PC-9 (cell line): ENCODE data around the gene ZNF491. TPM values are rescaled to one million over a fixed set of nuclear protein-coding genes. Genes with fewer than 3 reads are reported as not detected.
"Not testable (repeated sequence)": the region's sequence is repeated elsewhere in the genome, so short reads cannot be mapped to it uniquely, and the experiment has no call there.

Experiments used
- BruUV-seq: library from RNA; stranded (reverse); fragments of 400-500 nt; replicated peaks from 2 replicates; lab custom pipeline; 2021; lab: Mats Ljungman, UMichigan
- CTCF ChIA-PET: fragments of 300-600 bp; sonication (Branson Sonifier 250); formaldehyde crosslinking; loops from one replicate; lab custom pipeline; 2022; ENCODE audit warnings: antibody characterized with exemption; lab: Charles Lee
- POLR2A ChIA-PET: fragments of 300-600 bp; sonication (Branson Sonifier 250); formaldehyde crosslinking; loops from one replicate; lab custom pipeline; 2022; ENCODE audit warnings: antibody characterized with exemption; ENCODE audit not compliant: unreplicated experiment; lab: Charles Lee
- DNase-seq, 2 experiments: peaks; one replicate each; pipeline versions ENCODE4 v3.0.0 to v3.0.0-alpha.2; 2015 to 2022; ENCODE audit warnings: mixed read lengths in 1 of 2
- H2AFZ ChIP-seq: fragments of 200-600 bp; sonication (generic); 2 replicates; pipeline ENCODE4 v1.8.1; 2017; ENCODE audit warnings: antibody characterized with exemption
- H3F3A ChIP-seq: fragments of 200-600 bp; sonication (generic); 2 replicates; pipeline ENCODE4 v1.8.1; 2017; ENCODE audit warnings: antibody characterized with exemption, mild to moderate bottlenecking, low read depth; ENCODE audit not compliant: insufficient read depth
- H3K27ac ChIP-seq: fragments of 200-600 bp; sonication (generic); 2 replicates; pipeline ENCODE4 v1.6.1; 2016; ENCODE audit warnings: mixed run types
- H3K27me3 ChIP-seq: fragments of 200-600 bp; sonication (generic); 2 replicates; pipeline ENCODE4 v1.6.1; 2016; ENCODE audit warnings: low read depth, mixed run types; ENCODE audit not compliant: insufficient read depth
- H3K36me3 ChIP-seq: fragments of 200-600 bp; sonication (generic); 2 replicates; pipeline ENCODE4 v1.6.1; 2016; ENCODE audit warnings: low read depth, mixed run types
- H3K4me1 ChIP-seq: fragments of 200-600 bp; sonication (generic); replicated peaks from 2 replicates; pipeline ENCODE4 v1.6.1; 2016; ENCODE audit warnings: mixed run types; ENCODE audit not compliant: insufficient read depth
- H3K4me2 ChIP-seq: fragments of 200-600 bp; sonication (generic); 2 replicates; pipeline ENCODE4 v1.6.1; 2017; ENCODE audit warnings: mixed run types
- H3K4me3 ChIP-seq: fragments of 200-600 bp; sonication (generic); 2 replicates; pipeline ENCODE4 v1.6.1; 2016; ENCODE audit warnings: mixed run types
- H3K79me2 ChIP-seq: fragments of 200-600 bp; sonication (generic); 2 replicates; pipeline ENCODE4 v1.6.1; 2017; ENCODE audit warnings: low read depth, mixed run types
- H3K9me2 ChIP-seq: fragments of 200-600 bp; sonication (generic); 2 replicates; pipeline ENCODE4 v1.8.1; 2017; ENCODE audit warnings: mild to moderate bottlenecking; ENCODE audit not compliant: insufficient read depth
- H3K9me3 ChIP-seq: fragments of 200-600 bp; sonication (generic); 2 replicates; pipeline ENCODE4 v1.8.1; 2016; ENCODE audit warnings: low read depth; ENCODE audit not compliant: insufficient read depth
- H4K20me1 ChIP-seq: fragments of 200-600 bp; sonication (generic); 2 replicates; pipeline ENCODE4 v1.8.1; 2017; ENCODE audit not compliant: insufficient read depth
- EZH2 ChIP-seq: fragments of 200-600 bp; sonication (generic); IDR thresholded peaks from 2 replicates; pipeline ENCODE4 v1.8.0; 2017; ENCODE audit warnings: antibody characterized with exemption, low read depth
- intact Hi-C: fragments of 100-400 bp; cut with micrococcal nuclease; formaldehyde crosslinking; loops from one replicate; pipeline ENCODE4 v1.10.0; 2022; ENCODE audit not compliant: unreplicated experiment
- total RNA-seq: library from RNA; stranded (reverse); gene quantifications from 2 replicates; pipeline ENCODE4 v1.2.3, GENCODE V29; 2021
- TF ChIP-seq, protein P1 (sequence below): fragments of 200-600 bp; sonication (generic); conservative IDR thresholded peaks from 2 replicates; pipeline ENCODE4 v1.6.1; 2017; ENCODE audit warnings: mixed run types, antibody characterized with exemption, mild to moderate bottlenecking, moderate library complexity

The ZNF491 gene
- total RNA-seq, 1 experiment from 2014 or later = not detected

DNA sequence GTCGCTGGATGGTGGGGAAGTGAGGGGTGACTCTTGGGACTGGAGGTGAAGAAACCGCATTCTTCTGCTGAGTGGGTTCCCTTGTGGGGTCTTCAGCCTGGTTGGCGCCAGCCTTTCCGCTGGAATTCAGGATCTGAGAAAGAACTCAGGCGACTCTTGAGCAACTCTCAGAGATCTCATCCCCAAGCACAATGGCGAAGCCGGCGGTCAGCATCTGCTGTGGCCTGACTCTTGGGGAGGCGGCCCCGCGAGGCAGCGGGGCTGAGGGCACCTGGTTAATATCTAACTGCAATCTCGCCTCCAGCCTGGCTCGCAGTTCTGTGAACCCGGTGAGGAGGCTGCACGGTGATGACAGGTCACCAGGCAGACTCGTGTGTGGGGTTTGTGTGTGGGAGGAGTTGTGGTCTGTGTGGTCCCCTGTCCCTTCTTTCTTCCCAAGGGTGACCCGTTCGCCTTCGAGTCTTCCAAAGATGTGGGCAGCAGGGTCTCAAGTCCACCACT is 30.6 kb upstream of the ZNF491 start:
- DNase-seq = peak in 1 of 2 experiments; percentile 6
- Histone ChIP-seq H3K4me3 (peak overlapping the region; percentile 74), H3K4me2 (peak overlapping the region; percentile 78), H3F3A (no peaks in the 10 kb centered on the region; the same call in 1 of the 2 replicates), H3K9me3 (no peaks in the 10 kb centered on the region), H3K79me2 (no peaks in the 10 kb centered on the region), H3K27me3 (no peaks in the 10 kb centered on the region), H3K4me1 (peaks cover 9% of the 10 kb centered on the region; the same call in 1 of the 2 replicates), H4K20me1 (no peaks in the 10 kb centered on the region), H3K27ac (no peak overlapping the region), H3K36me3 (no peaks in the 10 kb centered on the region), H2AFZ (peak overlapping the region; percentile 91), H3K9me2 (no peaks in the 10 kb centered on the region)
- no TSS peak for BruUV-seq
- CTCF ChIA-PET = no interaction called here
- intact Hi-C loops = loop anchor here (5.0 kb wide), 1 partner anchor 70 kb away; no protein-coding TSS in a partner anchor
- POLR2A ChIA-PET = no interaction called here
- TF ChIP-seq EZH2 = no peak
- TF ChIP-seq, protein P1, sequence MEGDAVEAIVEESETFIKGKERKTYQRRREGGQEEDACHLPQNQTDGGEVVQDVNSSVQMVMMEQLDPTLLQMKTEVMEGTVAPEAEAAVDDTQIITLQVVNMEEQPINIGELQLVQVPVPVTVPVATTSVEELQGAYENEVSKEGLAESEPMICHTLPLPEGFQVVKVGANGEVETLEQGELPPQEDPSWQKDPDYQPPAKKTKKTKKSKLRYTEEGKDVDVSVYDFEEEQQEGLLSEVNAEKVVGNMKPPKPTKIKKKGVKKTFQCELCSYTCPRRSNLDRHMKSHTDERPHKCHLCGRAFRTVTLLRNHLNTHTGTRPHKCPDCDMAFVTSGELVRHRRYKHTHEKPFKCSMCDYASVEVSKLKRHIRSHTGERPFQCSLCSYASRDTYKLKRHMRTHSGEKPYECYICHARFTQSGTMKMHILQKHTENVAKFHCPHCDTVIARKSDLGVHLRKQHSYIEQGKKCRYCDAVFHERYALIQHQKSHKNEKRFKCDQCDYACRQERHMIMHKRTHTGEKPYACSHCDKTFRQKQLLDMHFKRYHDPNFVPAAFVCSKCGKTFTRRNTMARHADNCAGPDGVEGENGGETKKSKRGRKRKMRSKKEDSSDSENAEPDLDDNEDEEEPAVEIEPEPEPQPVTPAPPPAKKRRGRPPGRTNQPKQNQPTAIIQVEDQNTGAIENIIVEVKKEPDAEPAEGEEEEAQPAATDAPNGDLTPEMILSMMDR = no peak

DNA sequence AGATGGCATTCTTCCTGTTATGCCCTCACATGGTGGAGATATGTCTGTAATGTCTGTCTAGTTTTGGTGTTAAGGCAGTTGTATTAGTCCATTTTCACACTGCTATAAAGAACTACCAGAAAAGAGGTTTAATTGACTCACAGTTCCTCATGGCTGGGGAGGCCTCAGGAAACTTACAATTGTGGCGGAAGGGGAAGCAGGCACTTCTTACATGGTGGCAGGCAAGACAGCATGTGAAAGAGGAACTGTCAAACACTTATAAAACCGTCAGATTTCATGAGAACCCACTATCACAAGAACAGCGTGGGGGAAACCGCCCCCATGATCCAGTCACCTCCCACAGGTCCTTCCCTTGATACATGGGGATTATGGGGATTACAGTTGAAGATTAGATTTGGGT is 28.3 kb upstream of the ZNF491 start:
- Histone ChIP-seq H3K27ac (no peak overlapping the region), H3K4me2 (no peak overlapping the region), H3K4me3 (no peak overlapping the region), H4K20me1 (no peaks in the 10 kb centered on the region), H3K9me2 (no peaks in the 10 kb centered on the region), H3K36me3 (no peaks in the 10 kb centered on the region), H3K79me2 (no peaks in the 10 kb centered on the region), H2AFZ (no peak overlapping the region), H3K9me3 (no peaks in the 10 kb centered on the region), H3K4me1 (peaks cover 9% of the 10 kb centered on the region; the same call in 1 of the 2 replicates), H3K27me3 (no peaks in the 10 kb centered on the region), H3F3A (no peaks in the 10 kb centered on the region; the same call in 1 of the 2 replicates)
- intact Hi-C loops = loop anchor here (5.0 kb wide), 1 partner anchor 73 kb away; no protein-coding TSS in a partner anchor
- CTCF ChIA-PET = no interaction called here
- no TSS peak for BruUV-seq
- POLR2A ChIA-PET = no interaction called here
- DNase-seq = no peak
- no peak for TF ChIP-seq EZH2
- TF ChIP-seq, protein P1 = no peak

DNA sequence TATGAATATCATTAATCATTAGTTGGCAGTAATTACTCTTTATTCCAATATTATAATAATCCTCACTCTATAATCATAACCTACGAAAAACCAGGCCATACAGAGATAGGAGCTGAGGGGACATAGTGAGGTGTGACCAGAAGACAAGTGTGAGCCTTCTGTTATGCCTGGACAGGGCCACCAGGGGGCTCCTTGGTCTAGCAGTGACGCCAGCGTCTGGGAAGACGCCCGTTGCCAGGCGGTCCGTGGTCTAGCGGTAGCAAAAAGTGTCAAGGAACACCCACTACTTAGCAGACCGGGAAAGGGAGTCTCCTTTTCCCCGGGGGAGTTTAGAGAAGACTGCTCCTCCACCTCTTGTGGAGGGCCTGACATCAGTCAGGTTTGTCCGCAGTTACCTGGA is 26.8 kb upstream of the ZNF491 start:
- DNase-seq, H3K79me2 ChIP-seq, H4K20me1 ChIP-seq, intact Hi-C loops, H3K9me2 ChIP-seq, BruUV-seq, H3K9me3 ChIP-seq, H3F3A ChIP-seq, CTCF ChIA-PET, H3K4me1 ChIP-seq, H3K27me3 ChIP-seq, H3K4me2 ChIP-seq, POLR2A ChIA-PET, H2AFZ ChIP-seq, H3K36me3 ChIP-seq, H3K27ac ChIP-seq, H3K4me3 ChIP-seq: not testable (repeated sequence)
- TF ChIP-seq, protein P1 = peak; percentile 59

DNA sequence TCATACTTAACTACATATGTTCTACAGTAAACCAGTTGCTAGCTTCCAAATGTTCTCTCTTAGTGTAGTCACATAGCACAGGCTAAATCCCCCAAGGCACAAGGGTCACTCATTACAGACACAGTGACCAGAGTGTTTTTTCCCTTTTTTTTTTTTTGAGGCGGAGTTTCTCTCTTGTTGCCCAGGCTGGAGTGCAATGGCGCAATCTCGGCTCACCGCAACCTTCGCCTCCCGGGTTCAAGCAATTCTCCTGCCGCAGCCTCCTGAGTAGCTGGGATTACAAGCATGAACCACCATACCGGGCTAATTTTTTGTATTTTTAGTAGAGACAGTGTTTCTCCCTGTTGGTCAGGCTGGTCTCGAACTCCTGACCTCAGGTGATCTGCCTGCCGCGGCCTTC is 21.7 kb upstream of the ZNF491 start:
- H3K4me2 ChIP-seq, H3K4me1 ChIP-seq, H3F3A ChIP-seq, H2AFZ ChIP-seq, H4K20me1 ChIP-seq, H3K9me2 ChIP-seq, H3K27ac ChIP-seq, CTCF ChIA-PET, H3K79me2 ChIP-seq, H3K27me3 ChIP-seq, intact Hi-C loops, POLR2A ChIA-PET, BruUV-seq, H3K4me3 ChIP-seq, DNase-seq: not testable (repeated sequence)
- Histone ChIP-seq H3K36me3 (peaks cover 18% of the 10 kb centered on the region), H3K9me3 (peaks cover 41% of the 10 kb centered on the region)
